Vagina (tissue), 2 donors: ENCODE data around the gene USP43.

Experiments
- POLR2A ChIP-seq, 2 donors: fragments of 450-650 bp; IDR thresholded peaks; one replicate each; pipeline ENCODE4 v1.6.1; 2017; ENCODE audit warnings: antibody characterized with exemption in 2 of 2, mild to moderate bottlenecking in 2 of 2, moderate library complexity in 2 of 2
- POLR2AphosphoS5 ChIP-seq, 2 donors: sonication (generic); formaldehyde crosslinking; IDR thresholded peaks; one replicate each; pipeline ENCODE4 v1.9.0; 2017; ENCODE audit warnings: antibody characterized with exemption in 2 of 2, mild to moderate bottlenecking in 2 of 2, low read depth in 1 of 2; ENCODE audit not compliant: insufficient read depth in 1 of 2
- TF ChIP-seq, protein P1 (sequence below), 3 experiments: fragments of 450-650 bp in 2 of 3; fragments of 200-600 bp in 1 of 3; sonication (generic) in 1 of 3; IDR thresholded peaks; one replicate each; pipeline ENCODE4 v1.5.1; 2017 to 2019; ENCODE audit warnings: antibody characterized with exemption in 3 of 3, mild to moderate bottlenecking in 2 of 3, moderate library complexity in 2 of 3

DNA sequence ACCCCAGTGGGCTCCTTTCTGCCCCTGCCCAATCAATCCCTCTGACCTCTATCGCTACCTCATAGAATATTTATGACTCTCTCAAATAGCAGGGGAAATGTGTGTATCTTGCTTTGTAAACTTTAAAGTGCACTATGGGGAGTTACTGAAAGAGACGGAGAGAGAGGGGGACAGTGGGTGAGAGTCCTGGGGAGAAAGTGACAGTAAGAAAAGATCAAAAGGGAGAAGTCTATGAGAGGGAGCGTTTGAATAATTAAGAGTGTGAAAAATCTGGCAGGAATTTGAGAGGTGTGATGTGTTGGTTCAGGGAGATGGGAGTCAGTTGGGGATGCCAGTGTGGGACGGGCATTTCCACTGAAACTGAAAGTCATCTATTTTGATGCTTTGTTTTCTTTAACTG is 32.6 kb downstream of the USP43 start:
- TF ChIP-seq POLR2A (IDR thresholded peaks at IDR 0.05) (no peak), POLR2AphosphoS5 (IDR thresholded peaks at IDR 0.05; ENCODE audit: insufficient read depth in 1 of 2, low read depth in 1 of 2) (no peak)
- TF ChIP-seq, protein P1, sequence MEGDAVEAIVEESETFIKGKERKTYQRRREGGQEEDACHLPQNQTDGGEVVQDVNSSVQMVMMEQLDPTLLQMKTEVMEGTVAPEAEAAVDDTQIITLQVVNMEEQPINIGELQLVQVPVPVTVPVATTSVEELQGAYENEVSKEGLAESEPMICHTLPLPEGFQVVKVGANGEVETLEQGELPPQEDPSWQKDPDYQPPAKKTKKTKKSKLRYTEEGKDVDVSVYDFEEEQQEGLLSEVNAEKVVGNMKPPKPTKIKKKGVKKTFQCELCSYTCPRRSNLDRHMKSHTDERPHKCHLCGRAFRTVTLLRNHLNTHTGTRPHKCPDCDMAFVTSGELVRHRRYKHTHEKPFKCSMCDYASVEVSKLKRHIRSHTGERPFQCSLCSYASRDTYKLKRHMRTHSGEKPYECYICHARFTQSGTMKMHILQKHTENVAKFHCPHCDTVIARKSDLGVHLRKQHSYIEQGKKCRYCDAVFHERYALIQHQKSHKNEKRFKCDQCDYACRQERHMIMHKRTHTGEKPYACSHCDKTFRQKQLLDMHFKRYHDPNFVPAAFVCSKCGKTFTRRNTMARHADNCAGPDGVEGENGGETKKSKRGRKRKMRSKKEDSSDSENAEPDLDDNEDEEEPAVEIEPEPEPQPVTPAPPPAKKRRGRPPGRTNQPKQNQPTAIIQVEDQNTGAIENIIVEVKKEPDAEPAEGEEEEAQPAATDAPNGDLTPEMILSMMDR (IDR thresholded peaks at IDR 0.05) = no peak
